GM21619 (cell line): Measurements from ENCODE around the gene ARID5A.

Experiments used
- ATAC-seq: cut with Tn5 transposase; IDR thresholded peaks from one replicate; pipeline ENCODE4 v1.9.1; 2021; ENCODE audit not compliant: unreplicated experiment

ARID5A gene

DNA sequence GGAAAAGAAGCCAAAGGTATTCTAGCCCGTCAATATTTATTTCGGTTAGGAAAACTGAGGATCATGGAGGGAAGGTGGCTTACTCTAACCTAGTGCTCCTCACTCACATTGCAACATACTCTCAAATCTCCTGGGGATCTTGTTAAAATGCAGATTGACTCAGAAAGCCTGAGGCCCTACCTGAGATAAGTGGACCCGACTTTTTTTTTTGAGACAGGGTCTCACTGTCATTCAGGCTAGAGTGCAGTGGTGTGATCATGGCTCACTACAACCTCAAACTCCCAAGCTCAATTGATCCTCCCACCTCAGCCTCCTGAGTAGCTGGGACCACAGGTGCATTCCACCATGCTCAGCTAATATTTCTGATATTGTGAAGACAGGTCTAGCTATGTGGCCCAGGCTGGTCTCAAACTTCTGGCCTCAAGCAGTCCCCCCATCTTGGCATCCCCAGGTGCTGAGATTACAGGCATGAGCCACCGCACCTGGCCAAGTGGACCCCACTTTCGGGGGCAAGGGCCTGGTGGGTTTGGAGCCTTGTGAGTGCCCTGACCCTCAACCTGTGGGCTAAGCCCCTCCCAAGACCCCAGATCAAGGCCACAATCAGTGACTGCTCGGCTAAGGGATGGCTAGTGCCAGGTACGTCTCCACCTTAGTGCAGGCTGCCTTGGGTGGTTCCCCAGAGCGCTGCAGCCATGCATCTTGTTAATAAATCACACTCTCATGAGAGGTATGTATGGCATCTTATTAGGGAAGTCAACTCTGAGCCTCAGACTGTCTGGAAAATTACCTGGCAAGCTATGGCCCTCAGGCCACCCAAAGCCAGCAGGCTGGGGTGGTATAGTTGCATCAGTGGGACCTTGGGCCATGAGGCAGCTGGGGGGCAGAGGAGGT, 30.3 kb upstream of the ARID5A start:
- ATAC-seq, result no peak

- ATAC-seq, result no peak
Measured at GRCh38 chr2:96506907-96507240, 29.7 kb upstream of the ARID5A start.

DNA sequence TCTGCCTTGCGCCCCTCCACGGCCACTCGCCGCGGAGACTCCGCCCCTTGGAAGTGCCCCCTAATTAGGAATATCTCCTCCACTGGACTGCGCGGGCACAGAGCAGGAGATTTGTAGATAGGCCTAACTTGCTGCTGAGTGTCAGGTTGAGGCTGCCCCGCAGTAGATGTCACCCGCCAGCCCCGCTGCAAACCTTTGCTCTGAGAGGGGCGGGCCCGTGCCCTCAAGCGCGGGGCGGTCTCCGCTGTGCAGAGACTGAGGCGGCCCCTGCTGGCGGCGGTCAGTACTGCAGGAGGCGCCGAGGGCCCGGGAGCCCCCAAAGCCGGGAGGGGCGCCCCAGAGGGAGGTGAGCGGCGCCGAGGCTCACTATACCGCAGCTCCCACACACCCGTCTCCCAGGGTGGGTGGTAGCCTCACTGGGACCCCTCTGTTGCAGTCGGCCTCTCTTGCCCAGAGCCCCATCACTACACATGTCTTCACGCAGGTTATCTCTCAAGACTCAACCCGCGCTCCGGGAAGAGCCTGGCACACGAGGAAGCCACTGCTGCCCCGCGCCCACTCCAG, 28.5 kb upstream of the ARID5A start:
- no peak for ATAC-seq

- ATAC-seq, result no peak
Measured at GRCh38 chr2:96508521-96509113, 27.9 kb upstream of the ARID5A start.

DNA sequence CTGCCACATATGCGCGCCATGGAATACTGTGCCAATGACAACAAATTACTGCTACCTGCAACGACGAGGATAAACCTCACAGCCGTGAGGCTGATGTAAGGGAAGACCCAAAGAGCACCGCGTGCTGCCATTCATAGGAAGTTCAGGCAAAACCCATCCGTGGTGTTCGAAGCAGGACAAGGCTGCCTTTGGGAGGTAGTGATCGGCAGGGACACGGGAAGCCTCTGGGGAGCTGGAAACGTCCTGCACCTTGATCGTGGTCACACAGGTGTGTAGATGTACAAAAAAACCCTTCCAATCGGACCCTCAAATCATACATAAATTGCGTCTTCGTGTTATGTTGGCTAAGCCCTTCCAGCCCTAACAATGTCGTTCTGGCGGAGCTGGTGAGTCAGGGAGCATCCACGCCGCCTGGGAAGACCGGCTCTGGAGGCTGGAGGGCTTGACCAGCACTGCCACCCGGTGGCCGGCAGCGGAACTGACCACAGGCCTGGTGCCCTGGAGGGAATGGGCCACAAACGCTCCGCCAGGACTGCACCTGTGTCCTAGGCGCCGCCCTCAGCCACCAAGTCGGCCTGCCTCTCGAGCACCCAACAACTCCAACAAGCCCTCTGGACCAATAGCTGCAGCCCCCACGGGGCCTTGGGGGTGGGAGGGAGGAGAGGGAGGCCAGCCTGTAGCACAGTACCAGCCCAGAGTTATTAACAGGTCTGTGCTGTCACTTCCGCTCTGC, 27.3 kb upstream of the ARID5A start:
- peak; percentile 61 for ATAC-seq

GRCh38 chr2:96509847-96510230, 26.7 kb upstream of the ARID5A start:
- no peak for ATAC-seq

GRCh38 chr2:96510931-96511595, 25.5 kb upstream of the ARID5A start:
- ATAC-seq, result no peak

DNA sequence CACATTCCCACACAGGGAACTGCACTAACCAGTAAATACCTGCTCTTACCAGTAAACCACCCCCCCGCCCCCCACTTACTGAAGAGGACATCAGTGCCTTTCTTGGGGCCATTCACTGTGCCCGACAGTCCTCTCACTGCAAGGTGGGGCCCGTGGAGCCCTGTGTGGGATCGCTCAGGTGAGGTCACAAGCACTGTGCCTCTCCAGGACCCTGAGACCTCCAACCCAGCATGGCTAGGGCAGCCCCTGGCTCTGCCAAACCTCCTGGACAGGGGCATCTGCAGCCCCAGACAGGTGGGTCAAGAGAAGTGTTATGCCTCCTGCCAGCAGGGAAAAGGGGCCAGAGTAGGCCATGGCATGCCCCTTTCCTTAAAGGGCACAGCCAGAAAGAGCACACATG, 24.7 kb upstream of the ARID5A start:
- ATAC-seq, result no peak

DNA sequence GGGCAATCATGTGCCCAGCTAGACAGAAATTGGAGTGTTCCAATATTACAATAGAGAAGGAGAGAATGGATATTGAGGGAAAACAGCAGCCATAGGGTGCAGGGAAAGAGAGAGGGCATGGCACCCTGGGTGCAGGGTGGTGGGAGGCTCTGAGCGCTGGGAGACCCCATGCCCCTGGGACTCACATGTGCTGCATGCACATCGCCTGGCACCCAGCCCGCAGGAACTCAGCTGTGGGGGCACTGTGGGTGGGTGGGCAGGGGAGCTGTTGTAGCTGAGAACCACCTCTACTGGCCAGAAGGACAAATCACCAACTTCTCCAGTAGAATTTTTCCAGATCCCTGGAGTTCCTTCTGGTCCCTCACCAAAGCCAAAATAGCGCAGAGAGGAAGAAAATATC, 24.2 kb upstream of the ARID5A start:
- no peak for ATAC-seq

DNA sequence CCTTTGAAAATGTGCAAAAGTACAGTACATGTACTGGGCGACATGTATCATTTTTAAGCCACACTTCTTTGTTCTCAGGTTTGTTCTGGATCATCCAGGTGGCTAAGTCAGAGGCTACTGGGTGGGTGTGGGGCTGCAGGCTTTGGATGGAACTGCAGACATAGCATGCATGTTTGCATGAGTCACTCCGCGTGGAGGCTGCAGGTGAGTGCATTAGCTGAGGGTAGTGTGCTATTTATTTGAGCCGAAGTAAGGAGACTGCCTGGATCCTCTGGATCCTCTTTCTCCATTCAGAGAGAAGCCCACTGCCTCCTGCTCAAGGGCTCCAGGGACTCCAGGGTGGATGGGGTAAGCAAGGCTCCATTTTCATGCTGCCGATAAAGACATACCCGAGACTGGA, 22.0 kb upstream of the ARID5A start:
- no peak for ATAC-seq

- ATAC-seq, result no peak
Measured at GRCh38 chr2:96517079-96517478, 19.5 kb upstream of the ARID5A start.

DNA sequence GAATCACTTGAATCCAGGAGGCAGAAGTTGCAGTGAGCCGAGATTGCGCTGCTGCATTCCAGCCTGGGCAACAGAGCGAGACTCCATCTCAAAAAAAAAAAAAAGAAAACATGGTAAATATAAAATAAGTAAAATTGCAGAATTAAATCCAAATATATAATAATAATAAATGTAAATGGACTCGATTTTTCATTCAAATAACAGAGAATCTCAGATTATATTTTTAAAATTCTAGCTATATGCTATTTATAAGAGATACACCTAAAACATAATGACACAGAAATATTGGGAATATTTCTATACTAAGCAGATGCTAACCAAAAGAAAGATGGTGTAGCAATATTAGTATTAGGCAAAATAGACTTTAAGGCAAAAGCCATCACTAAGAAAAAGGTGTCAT, 16.3 kb upstream of the ARID5A start:
- no peak for ATAC-seq

GRCh38 chr2:96520697-96521096, 15.9 kb upstream of the ARID5A start:
- ATAC-seq, result no peak

DNA sequence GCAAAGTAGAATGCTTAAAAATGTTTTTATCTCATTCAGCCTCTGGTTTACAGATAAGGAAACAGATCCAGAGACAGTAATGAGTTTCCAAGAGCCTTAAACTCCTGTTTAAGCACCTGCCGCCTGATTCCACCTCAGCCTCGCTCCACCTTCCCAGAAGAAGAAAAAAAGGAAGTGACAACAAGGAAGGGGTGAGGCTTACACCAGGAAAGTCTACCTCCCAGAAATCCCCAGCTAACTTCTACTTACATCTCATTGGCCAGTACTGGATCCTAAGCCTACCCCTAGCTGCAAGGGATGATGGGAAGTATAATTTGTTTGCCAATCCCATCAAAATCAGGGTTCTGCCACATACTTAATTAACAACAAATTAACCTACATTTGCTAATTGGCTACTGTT, 15.3 kb upstream of the ARID5A start:
- ATAC-seq, result no peak

GRCh38 chr2:96522304-96523203, 14.0 kb upstream of the ARID5A start:
- no peak for ATAC-seq

DNA sequence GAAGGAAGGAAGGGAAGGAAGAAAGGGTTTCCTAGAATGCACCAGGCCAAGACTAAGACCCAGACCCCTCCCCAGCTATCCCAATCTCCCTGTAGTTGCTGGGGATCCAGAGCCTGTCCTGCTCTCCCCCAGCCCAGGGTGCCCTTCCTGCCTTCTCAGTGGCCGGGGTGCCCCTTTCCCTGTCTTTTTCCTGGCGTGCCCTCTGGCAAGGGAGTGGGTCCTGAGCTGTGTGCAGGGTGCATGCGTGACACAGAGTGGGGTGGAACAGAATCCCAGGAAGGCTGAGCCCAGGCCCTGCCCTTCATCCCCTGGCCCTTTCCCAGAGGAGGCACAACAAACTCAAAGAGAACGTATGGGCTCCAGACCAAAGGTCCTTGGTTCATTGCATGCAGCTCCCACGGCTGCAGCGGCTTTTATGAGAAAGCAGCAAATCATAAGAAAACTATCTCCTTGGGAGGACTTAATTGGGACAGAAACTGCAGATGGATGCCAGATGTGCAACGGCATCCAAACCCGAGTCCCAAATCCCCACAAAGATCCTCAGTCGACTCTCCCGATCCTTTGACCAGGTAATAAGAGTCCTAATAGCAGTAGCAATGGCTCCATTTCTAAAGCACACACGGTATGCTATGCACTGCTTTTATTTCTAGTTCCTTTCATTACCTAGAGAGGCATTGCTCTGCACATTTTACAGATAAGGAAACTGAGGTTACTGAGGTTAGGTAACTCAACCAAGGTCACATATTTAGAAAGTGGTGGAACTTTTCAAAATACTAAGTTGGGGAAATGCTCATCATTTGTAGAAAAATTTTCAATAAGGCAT, 12.7 kb upstream of the ARID5A start:
- ATAC-seq, result no peak

DNA sequence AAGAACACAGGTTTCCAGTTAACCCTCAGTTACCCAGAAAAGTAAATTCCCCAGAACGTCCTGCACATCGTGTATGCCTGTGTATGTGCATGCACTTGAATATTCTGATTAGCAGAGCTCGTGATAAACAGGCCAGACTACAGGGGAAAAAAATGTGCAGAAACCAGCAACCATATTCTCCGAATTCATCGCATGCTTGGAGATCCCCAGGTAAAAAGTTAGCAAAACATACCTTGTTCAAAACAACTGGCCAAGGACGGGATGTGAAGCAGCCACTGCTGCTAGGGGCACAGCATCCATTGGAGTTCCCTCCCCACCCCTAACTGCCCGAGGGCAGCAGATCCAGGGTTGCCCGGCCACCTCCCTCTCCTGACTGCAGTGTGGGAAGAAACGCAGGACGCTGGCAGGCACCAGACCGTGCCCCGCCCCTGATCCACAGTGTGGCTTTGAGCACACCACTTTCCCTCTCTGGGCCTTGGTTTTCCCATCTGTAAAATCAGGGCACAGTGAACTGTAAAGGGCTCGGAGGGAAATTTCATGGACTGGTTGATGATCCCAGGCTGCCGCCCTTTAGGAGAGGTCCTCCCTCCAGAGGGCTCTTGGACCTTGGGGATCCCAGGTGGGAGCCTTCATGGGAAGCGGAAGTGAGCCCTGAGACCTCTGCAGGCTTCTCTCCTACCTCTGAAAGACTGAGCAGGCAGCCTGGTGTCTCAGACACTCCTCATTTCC, 11.9 kb upstream of the ARID5A start:
- ATAC-seq, result no peak

DNA sequence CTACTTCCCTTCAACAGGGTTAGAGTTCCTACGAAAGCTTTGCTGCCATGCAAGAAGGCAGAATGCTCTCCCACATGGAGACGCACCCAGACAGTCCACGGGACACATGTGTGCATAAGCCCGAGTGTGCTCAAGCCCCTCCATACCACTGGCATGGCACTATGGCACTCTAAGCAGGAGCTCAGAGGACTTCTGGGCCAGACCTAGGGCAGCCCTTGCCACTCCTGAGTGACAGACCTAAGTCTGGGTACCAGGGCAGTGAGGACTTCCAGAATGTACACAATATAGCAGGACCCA, 11.4 kb upstream of the ARID5A start:
- no peak for ATAC-seq

DNA sequence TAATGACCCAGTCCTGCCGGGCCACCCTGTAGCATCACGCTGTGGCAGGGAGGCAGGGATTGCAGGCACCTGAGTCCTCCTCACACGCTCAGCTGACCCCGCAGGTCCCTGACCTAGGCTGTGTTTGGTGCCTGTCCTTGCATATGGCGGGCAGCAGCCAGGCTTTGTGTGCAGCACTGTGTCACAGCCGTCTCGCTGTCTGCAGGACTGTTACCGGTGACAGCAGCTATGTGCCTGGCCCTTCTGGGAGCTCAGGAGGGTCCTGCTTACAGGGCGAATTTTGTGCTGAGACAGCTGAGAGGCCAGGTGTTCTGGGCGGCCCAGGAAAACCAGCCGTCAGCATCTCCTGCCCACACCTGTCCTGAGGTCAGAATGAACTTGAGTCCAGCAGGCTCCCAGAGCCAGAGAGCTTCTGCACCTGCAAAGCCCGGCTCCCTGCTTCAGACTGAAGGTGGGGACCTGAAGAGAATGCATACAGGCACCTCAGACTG, 10.4 kb upstream of the ARID5A start:
- no peak for ATAC-seq
